ENCODE data around the gene TANK. TPM values are rescaled to one million over a fixed set of nuclear protein-coding genes. Genes with fewer than 3 reads are reported as not detected.

TANK gene
- total and polyA plus RNA-seq, 2 of the 8 experiments (the other 6 are each of a cell fraction or from before 2014, with no cell fraction given) = 7.0 to 26.1 TPM

- H4K91ac ChIP-seq (replicated peaks; ENCODE audit: insufficient read length, low read length) = no peak overlapping the region
- 75% methylated on average over 1 of the region's 1 CpG; no CpG with 5 or more reads in 1 of the 2 experiments for WGBS, 2 experiments (ENCODE audit: extremely low coverage in 1 of 2, insufficient coverage in 1 of 2, insufficient read length in 1 of 2, insufficient replicate concordance in 2 of 2, low coverage in 1 of 2, low lambda C conversion rate in 2 of 2, missing lambda C conversion rate in 1 of 2)
- no peak for TF ChIP-seq KDM1A (IDR thresholded peaks at IDR 0.05; ENCODE audit: borderline replicate concordance, low read length)
- TF ChIP-seq CBX5 (IDR thresholded peaks at IDR 0.05; ENCODE audit: low read depth, low read length) = no peak
- no peak for TF ChIP-seq SIRT6 (IDR thresholded peaks at IDR 0.05; ENCODE audit: low read length)
- no peak overlapping the region for H4K8ac ChIP-seq (ENCODE audit: extremely low read depth, insufficient read depth, low read length)
- no peak overlapping the region for H2AK5ac ChIP-seq (ENCODE audit: low read depth, low read length)
- no peaks in the 10 kb centered on the region for H3K27me3 ChIP-seq (replicated peaks in 1 of 4; ENCODE audit: control insufficient read depth in 3 of 4, extremely low read depth in 1 of 4, insufficient read depth in 3 of 4, low read length in 3 of 4)
- no peak overlapping the region for H3K4me2 ChIP-seq (ENCODE audit: insufficient read depth in 1 of 2, low read depth in 2 of 2, low read length in 2 of 2)
- H3K18ac ChIP-seq (ENCODE audit: extremely low read depth, low read length) = no peak overlapping the region
- no peak overlapping the region for H2BK120ac ChIP-seq (replicated peaks; ENCODE audit: low read depth, low read length)
- H3K56ac ChIP-seq (replicated peaks; ENCODE audit: insufficient read length, low read depth, low read length) = no peak overlapping the region
- FAIRE-seq (no peak), DNase-seq (ENCODE audit: low read depth in 1 of 2, low spot score in 2 of 2) (no peak)
- no peak overlapping the region for H2AFZ ChIP-seq (ENCODE audit: low read length)
- H2BK20ac ChIP-seq (ENCODE audit: low read length) = no peak overlapping the region
- no peaks in the 10 kb centered on the region for H4K20me1 ChIP-seq (replicated peaks in 1 of 2; ENCODE audit: control insufficient read depth in 1 of 2, insufficient read depth in 2 of 2, low read length in 2 of 2)
- no peak overlapping the region for H3K14ac ChIP-seq (ENCODE audit: insufficient read length)
- no peak overlapping the region for H3K27ac ChIP-seq (ENCODE audit: low read depth, low read length)
- H3K4ac ChIP-seq (replicated peaks; ENCODE audit: insufficient read length, low read depth, low read length) = no peak overlapping the region
- peaks cover 0 to 8% (median 5%) of the 10 kb centered on the region in 4 experiments; a peak in 3 of 7 replicates for H3K4me1 ChIP-seq (replicated peaks in 1 of 4; ENCODE audit: control insufficient read depth in 3 of 4, insufficient read depth in 4 of 4, low read length in 3 of 4)
- no peak overlapping the region for H2BK5ac ChIP-seq (ENCODE audit: low read depth, low read length)
- POLR2A ChIA-PET (ENCODE audit: partially characterized antibody) = no interaction called here
- CTCF ChIA-PET (ENCODE audit: partially characterized antibody) = no interaction called here
- no peak overlapping the region for H3K9ac ChIP-seq (replicated peaks in 1 of 4; ENCODE audit: extremely low read depth in 1 of 4, low read depth in 3 of 4, low read length in 3 of 4)
- no peaks in the 10 kb centered on the region for H3K36me3 ChIP-seq (ENCODE audit: control insufficient read depth in 2 of 4, insufficient read depth in 4 of 4, low read length in 3 of 4)
- H2BK15ac ChIP-seq (ENCODE audit: low read length) = no peak overlapping the region
- H3K79me2 ChIP-seq (ENCODE audit: control insufficient read depth in 1 of 2, insufficient read depth in 2 of 2, low read length in 2 of 2) = no peaks in the 10 kb centered on the region
- no peak overlapping the region for H4K5ac ChIP-seq (ENCODE audit: insufficient read length, low read depth, low read length)
- H2BK12ac ChIP-seq (ENCODE audit: low read depth, low read length) = no peak overlapping the region
- H3K23ac ChIP-seq (ENCODE audit: insufficient read length) = no peak overlapping the region
- H3K79me1 ChIP-seq (ENCODE audit: low read depth, low read length) = no peaks in the 10 kb centered on the region
- no peak overlapping the region for H3K4me3 ChIP-seq (ENCODE audit: extremely low read depth in 1 of 4, insufficient read depth in 2 of 4, low read depth in 3 of 4, low read length in 4 of 4)
- H3K9me3 ChIP-seq (ENCODE audit: insufficient read depth in 2 of 2, low read depth in 1 of 2, low read length in 1 of 2) = no peaks in the 10 kb centered on the region
- H3K23me2 ChIP-seq (ENCODE audit: low read depth, low read length) = no peaks in the 10 kb centered on the region
These were observed 47.3 kb upstream of the TANK start for GRCh38 chr2:161112908-161113307.

Measured in H1 (cell line).